Femur (tissue), 1 donor: ENCODE results near the gene ATP10D.

Experiments
- DNase-seq: peaks from one replicate; pipeline ENCODE4 v3.0.0-alpha.2; 2017

ATP10D gene

DNA sequence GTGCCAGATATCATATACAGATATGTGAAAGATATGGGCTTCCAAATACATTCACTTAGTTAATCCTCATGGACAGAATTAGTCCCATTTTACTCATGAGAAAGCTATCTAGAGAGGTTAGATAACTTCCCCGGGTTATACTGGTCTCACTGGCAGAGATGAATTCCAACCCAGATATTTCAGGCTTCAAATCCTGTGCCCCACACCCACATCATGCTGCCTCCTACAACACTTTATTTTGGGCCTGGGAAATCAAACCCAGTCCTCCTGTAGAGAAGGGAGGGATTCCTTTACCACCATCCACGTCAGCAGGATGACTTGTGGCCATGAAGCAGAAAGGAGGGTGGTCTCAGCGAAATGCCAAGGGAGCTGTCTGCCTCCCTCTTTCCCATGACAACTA lies 113.8 kb downstream of the ATP10D start:
- DNase-seq = no peak

DNA sequence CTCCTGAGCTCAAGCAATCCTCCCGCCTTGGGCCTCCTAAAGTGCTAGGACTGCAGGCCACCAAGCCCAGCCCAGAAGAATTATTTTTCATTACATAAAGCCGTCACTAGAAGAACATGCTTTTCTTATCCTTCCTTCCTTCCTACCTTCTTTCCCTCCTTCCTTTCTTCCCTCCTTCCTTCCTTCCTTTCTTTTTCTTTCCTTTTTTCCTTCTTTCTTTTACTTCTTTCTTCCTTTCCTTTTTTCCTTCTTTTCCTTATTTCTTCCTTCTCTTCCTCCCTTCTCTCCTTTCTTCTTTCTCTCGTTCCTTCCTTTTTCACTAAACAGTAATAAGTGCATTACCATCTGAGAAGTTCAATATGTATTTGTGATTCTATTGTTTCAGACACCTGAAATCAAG lies 121.4 kb downstream of the ATP10D start:
- no peak for DNase-seq

DNA sequence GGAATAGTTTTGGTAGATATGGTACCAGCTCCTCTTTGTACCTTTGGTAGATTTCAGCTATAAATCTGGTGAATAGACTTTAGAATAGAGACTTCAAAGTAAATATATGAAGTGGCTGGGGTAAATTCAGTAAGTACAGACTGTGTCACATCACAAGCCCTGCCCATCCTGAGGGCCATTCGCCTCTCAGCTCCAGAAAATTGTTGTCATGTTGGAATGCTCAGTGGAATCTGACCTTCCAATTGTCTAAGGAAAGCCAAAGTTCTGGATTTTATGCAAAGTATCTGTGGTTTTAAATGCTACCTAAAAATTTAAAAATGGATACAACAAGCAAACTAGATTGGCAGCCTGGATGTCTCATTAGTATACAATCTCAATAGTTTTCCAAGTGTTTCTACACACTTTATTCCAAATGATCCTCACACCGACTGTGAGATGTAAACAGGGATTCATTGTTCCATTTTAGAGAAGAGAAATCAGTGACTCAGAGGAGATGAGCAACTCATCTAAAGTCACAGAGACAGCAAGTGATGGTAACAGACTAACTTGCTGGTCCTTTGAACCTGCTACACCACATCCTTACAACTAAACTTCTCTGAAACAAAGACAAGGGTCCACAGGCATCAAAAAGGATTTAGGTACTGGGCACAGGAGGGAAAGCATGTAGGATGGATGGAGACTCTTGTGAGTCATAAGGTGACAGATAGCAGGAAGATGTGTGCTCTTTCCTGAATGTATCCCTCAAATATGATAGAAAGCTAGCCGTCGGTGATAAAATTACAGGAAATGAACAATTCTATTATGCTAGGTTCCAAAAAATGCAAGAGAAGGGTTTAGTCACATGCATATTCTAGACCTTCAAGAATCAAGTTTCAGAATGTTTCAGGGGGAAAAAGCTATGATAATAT lies 127.3 kb downstream of the ATP10D start:
- no peak for DNase-seq

- DNase-seq = no peak
These were observed 130.3 kb downstream of the ATP10D start for GRCh38 chr4:47615385-47615784.

GRCh38 chr4:47617607-47618006 lies 132.5 kb downstream of the ATP10D start:
- DNase-seq = no peak

DNA sequence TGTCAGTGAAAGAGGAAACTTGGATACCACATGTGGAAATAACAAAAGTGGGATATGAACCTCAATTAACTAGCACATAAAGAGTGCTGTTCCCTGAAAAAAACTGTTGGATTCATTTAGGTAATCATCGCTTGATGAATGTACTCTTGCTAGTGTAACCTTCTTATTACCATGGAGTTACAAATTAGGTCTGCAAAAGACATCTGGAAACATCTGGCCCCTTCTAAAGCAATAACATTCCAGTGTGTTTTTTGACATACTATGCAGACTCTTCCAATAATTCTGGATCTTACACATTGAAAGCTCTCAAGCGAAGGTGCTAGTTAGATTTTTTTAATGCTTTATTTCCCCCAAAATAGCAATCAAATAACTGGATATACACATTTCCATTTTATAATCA lies 134.6 kb downstream of the ATP10D start:
- no peak for DNase-seq

DNA sequence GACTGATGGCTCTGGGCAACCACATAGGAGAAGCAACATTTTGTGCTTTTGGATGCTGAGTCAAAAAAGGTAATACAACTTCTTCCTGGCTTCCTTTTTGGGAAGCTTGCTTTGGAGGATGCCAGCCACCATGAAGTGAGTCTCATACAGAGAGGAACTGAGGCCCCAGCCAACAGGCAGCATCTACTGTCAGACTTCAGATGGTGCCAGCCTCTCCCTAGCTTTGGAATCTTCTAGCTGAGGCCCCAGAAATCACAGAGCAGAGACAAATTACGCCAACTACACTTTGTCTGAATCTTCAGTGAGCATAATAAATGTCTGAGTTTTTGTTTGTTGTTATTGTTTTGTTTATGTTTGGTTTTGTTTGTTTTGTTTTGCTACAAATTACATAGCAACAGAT lies 136.1 kb downstream of the ATP10D start:
- no peak for DNase-seq

DNA sequence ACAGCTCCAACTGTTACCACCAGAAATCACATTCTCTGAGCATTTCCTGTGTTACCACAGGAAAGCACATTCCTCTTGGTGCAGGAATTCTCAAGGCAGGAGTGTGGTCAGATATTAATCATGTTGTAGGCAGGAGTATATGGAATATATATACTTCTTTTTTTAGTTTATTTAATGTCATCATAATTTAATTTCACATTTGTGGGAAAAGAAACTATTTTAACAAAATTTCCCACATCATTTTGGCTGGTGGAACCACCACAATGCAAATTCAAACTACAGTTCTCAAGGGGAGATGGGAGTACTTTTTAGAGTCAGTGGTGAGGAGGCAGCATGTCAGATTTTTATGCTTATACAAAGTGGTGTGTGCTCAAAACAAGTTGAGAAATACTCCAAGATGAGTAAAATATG lies 139.0 kb downstream of the ATP10D start:
- DNase-seq = no peak

DNA sequence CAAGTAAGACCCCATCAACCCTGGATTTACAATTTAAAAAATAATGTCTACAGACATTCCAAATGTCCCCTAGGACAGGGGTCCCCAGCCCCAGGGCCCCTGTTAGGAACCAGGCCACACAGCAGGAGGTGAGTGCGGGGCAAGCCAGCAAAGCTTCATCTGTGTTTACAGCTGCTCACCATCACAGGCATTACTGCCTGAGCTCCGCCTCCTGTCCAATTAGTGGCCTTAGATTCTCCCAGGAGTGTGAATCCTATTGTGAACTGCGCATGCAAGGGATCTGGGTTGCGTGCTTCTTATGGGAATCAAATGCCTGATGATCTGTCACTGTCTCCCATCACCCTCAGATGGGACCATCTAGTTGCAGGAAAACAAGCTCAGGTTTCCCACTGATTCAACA lies 146.1 kb downstream of the ATP10D start:
- DNase-seq = no peak

GRCh38 chr4:47639531-47639930 lies 154.5 kb downstream of the ATP10D start:
- no peak for DNase-seq

DNA sequence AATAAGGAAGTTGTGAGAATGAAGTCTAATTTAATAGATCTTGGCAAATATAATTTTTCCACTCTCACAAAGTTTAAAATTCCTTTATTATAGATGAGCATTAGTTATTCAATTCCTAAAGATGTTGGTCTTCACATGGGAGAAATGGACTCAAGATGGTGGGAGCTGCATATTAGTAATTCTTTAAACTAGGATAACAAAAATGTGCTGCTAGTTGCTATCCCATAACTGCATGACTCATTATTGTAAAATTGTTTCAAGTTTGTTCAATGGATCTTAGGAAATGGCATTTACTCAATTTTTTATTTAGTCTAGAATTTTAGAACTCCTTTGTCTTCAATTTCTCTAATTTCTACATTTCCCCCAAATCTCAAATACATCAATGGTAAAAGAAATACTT lies 155.8 kb downstream of the ATP10D start:
- no peak for DNase-seq

DNA sequence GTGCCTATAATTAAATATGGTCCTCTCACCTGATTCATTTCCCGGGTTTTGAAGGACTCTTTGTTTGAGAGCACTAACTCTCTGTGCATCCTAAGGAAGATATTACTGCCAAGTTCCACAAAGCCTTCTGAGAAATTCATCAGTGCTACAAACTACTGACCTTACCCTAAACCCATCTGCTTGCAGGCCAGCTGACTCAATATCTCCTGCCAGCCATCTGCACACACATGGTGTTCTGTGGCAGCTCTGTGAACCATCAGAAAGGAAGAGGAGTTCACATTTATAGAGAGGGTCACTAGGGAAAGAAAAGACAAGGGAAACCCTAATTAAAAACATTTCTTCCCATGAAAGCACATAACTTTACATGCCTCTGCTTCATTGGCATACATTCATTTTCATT lies 156.7 kb downstream of the ATP10D start:
- no peak for DNase-seq

GRCh38 chr4:47642191-47642830 lies 157.2 kb downstream of the ATP10D start:
- DNase-seq = no peak
